H9 (cell line): Measurements from ENCODE around the gene RGS16. TPM values are rescaled to one million over a fixed set of nuclear protein-coding genes. Genes with fewer than 3 reads are reported as not detected.

Experiments used
- DNase-seq: peaks from one replicate; pipeline ENCODE4 v3.0.0-alpha.2; 2017
- H2AFZ ChIP-seq: one replicate; pipeline ENCODE4 v1.6.1; 2013; ENCODE audit warnings: mild to moderate bottlenecking, low read length, control low read depth, moderate library complexity
- H2AK5ac ChIP-seq: 2 replicates; pipeline ENCODE4 v1.6.1; 2013; ENCODE audit warnings: low read length, control low read depth, mixed read lengths; ENCODE audit not compliant: insufficient read length
- H2BK120ac ChIP-seq: one replicate; pipeline ENCODE4 v1.6.1; 2013; ENCODE audit warnings: low read depth, mild to moderate bottlenecking, low read length, control low read depth, inconsistent platforms; ENCODE audit not compliant: poor library complexity, severe bottlenecking
- H2BK12ac ChIP-seq: 2 replicates; pipeline ENCODE4 v1.6.1; 2013; ENCODE audit warnings: low read length, control low read depth, mixed read lengths, low read depth; ENCODE audit not compliant: insufficient read length
- H2BK15ac ChIP-seq: 2 replicates; pipeline ENCODE4 v1.6.1; 2013; ENCODE audit warnings: low read depth, low read length, control low read depth
- H2BK20ac ChIP-seq: one replicate; pipeline ENCODE4 v1.6.1; 2013; ENCODE audit warnings: low read depth, mild to moderate bottlenecking, low read length, control low read depth, inconsistent platforms; ENCODE audit not compliant: poor library complexity, severe bottlenecking
- H2BK5ac ChIP-seq: 2 replicates; pipeline ENCODE4 v1.6.1; 2013; ENCODE audit warnings: low read length, control low read depth, mixed read lengths; ENCODE audit not compliant: insufficient read length
- H3K14ac ChIP-seq: 2 replicates; pipeline ENCODE4 v1.6.1; 2013; ENCODE audit warnings: low read length, control low read depth; ENCODE audit not compliant: insufficient read depth
- H3K18ac ChIP-seq: 2 replicates; pipeline ENCODE4 v1.6.1; 2013; ENCODE audit warnings: low read depth, mild to moderate bottlenecking, mixed read lengths, low read length, control low read depth; ENCODE audit not compliant: insufficient read length
- H3K23ac ChIP-seq: 2 replicates; pipeline ENCODE4 v1.6.1; 2013; ENCODE audit warnings: low read length, control low read depth, mixed read lengths, low read depth; ENCODE audit not compliant: insufficient read length
- H3K23me2 ChIP-seq: 2 replicates; pipeline ENCODE4 v1.6.1; 2013; ENCODE audit warnings: low read depth, mild to moderate bottlenecking, mixed read lengths, low read length, control low read depth; ENCODE audit not compliant: insufficient read length, poor library complexity, severe bottlenecking
- H3K27ac ChIP-seq: 2 replicates; pipeline ENCODE4 v1.5.1; 2013; ENCODE audit warnings: low read length, control low read depth, mixed read lengths, low read depth; ENCODE audit not compliant: insufficient read length
- H3K27me3 ChIP-seq: 2 replicates; pipeline ENCODE4 v1.6.1; 2013; ENCODE audit warnings: low read length, control low read depth, inconsistent platforms; ENCODE audit not compliant: insufficient read depth
- H3K4ac ChIP-seq: 2 replicates; pipeline ENCODE4 v1.6.1; 2013; ENCODE audit warnings: low read depth, mild to moderate bottlenecking, control low read depth, inconsistent platforms, low read length, moderate library complexity
- H3K4me1 ChIP-seq: 2 replicates; pipeline ENCODE4 v1.6.1; 2013; ENCODE audit warnings: low read length, control low read depth, inconsistent platforms; ENCODE audit not compliant: insufficient read depth
- H3K4me2 ChIP-seq: 2 replicates; pipeline ENCODE4 v1.6.1; 2013; ENCODE audit warnings: low read length, control low read depth, mixed read lengths; ENCODE audit not compliant: insufficient read length, insufficient read depth
- H3K56ac ChIP-seq: 2 replicates; pipeline ENCODE4 v1.6.1; 2013; ENCODE audit warnings: low read depth, mild to moderate bottlenecking, mixed read lengths, low read length, control low read depth; ENCODE audit not compliant: insufficient read length
- H3K79me1 ChIP-seq: 2 replicates; pipeline ENCODE4 v1.6.1; 2013; ENCODE audit warnings: low read depth, mild to moderate bottlenecking, moderate library complexity, low read length, control low read depth, inconsistent platforms; ENCODE audit not compliant: insufficient read depth, poor library complexity, severe bottlenecking
- H3K79me2 ChIP-seq: 2 replicates; pipeline ENCODE4 v1.6.1; 2013; ENCODE audit warnings: low read length, control low read depth, inconsistent platforms; ENCODE audit not compliant: insufficient read depth
- H3K9ac ChIP-seq: 2 replicates; pipeline ENCODE4 v1.6.1; 2013; ENCODE audit warnings: low read length, control low read depth, mixed read lengths; ENCODE audit not compliant: insufficient read length; ENCODE audit errors: extremely low read depth
- H3K9me3 ChIP-seq: one replicate; pipeline ENCODE4 v1.6.1; 2013; ENCODE audit warnings: low read depth, low read length, inconsistent platforms; ENCODE audit not compliant: control insufficient read depth
- H3T11ph ChIP-seq: one replicate; pipeline ENCODE4 v1.6.1; 2013; ENCODE audit warnings: mild to moderate bottlenecking, low read length, control low read depth, inconsistent platforms
- H4K20me1 ChIP-seq: one replicate; pipeline ENCODE4 v1.6.1; 2013; ENCODE audit not compliant: control insufficient read depth, insufficient read length, insufficient read depth
- H4K5ac ChIP-seq: 2 replicates; pipeline ENCODE4 v1.6.1; 2013; ENCODE audit warnings: low read depth, mild to moderate bottlenecking, mixed read lengths, low read length, control low read depth; ENCODE audit not compliant: insufficient read length
- H4K8ac ChIP-seq: replicated peaks from 2 replicates; pipeline ENCODE4 v1.6.1; 2013; ENCODE audit warnings: low read length, control low read depth, mixed read lengths, low read depth; ENCODE audit not compliant: insufficient read length
- H4K91ac ChIP-seq: 2 replicates; pipeline ENCODE4 v1.6.1; 2013; ENCODE audit warnings: low read depth, mild to moderate bottlenecking, moderate library complexity, mixed read lengths, low read length, control low read depth; ENCODE audit not compliant: insufficient read length
- H3K27ac Mint-ChIP-seq, 3 experiments: 2 replicates in 2 of 3; 3 replicates in 1 of 3; pipeline ENCODE4 v1.8.0; 2020 to 2021; ENCODE audit warnings: mixed read lengths in 3 of 3, mild to moderate bottlenecking in 1 of 3, moderate library complexity in 1 of 3
- H3K27me3 Mint-ChIP-seq: 2 replicates; pipeline ENCODE4 v1.8.0; 2021; ENCODE audit warnings: low read depth, mild to moderate bottlenecking, moderate library complexity, mixed read lengths
- H3K36me3 Mint-ChIP-seq, 3 experiments: 2 replicates in 2 of 3; 3 replicates in 1 of 3; pipeline ENCODE4 v1.8.0; 2020 to 2021; ENCODE audit warnings: low read depth in 3 of 3, mixed read lengths in 3 of 3; ENCODE audit not compliant: insufficient read depth in 1 of 3
- H3K4me1 Mint-ChIP-seq, 2 experiments: 2 replicates each; pipeline ENCODE4 v1.8.0; 2020; ENCODE audit warnings: mixed read lengths in 2 of 2
- H3K4me3 Mint-ChIP-seq, 2 experiments: 2 replicates in 1 of 2; 3 replicates in 1 of 2; pipeline ENCODE4 v1.8.0; 2020 to 2021; ENCODE audit warnings: mild to moderate bottlenecking in 2 of 2, mixed read lengths in 2 of 2, moderate library complexity in 1 of 2
- H3K9me3 Mint-ChIP-seq, 2 experiments: 2 replicates in 1 of 2; 3 replicates in 1 of 2; pipeline ENCODE4 v1.8.0; 2020; ENCODE audit warnings: mild to moderate bottlenecking in 2 of 2, mixed read lengths in 2 of 2, moderate library complexity in 1 of 2
- CTCF ChIP-seq: fragments of 200-600 bp; sonication (generic); conservative IDR thresholded peaks from 3 replicates; pipeline ENCODE4 v1.8.0; 2021; ENCODE audit warnings: antibody characterized with exemption, mild to moderate bottlenecking
- WGBS: extraction: QIAGEN DNeasy Blood & Tissue Kit; methylation state at CpG from one replicate; pipeline ENCODE4 v1.1.7; 2013; ENCODE audit warnings: missing lambda C conversion rate, low lambda C conversion rate, mixed read lengths; ENCODE audit not compliant: insufficient read length; ENCODE audit errors: extremely low coverage; 5-methylcytosine and 5-hydroxymethylcytosine counted together
- total RNA-seq: library from RNA; stranded (reverse); gene quantifications from 2 replicates; pipeline ENCODE4 v1.2.1, GENCODE V29; 2021

The RGS16 gene
- total RNA-seq, 1 experiment from 2014 or later = 6.9 TPM

DNA sequence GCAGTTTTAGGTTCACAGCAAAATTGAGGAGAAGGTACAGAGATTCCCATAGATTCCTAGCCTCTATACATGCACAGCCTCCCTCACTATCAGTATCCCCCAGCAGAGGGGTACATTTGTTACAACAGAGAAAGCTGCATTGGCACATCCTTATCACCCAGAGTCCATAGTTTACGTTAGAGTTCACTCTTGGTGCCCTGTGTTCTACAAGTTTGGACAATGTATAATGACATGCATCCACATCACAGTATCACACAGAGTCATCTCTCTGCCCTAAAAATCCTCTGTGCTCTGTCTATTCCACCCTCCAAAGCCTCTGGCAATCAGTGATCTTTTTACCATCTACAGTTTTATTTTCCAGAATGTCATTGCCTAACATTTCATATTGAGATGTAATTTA lies 22.3 kb upstream of the RGS16 start:
- no peak for DNase-seq
- no peak overlapping the region for H4K5ac ChIP-seq
- H3K79me1 ChIP-seq = no peaks in the 10 kb centered on the region
- no peak overlapping the region for H2BK120ac ChIP-seq
- H4K91ac ChIP-seq = no peak overlapping the region
- H3K4me1 ChIP-seq = peaks cover 6% of the 10 kb centered on the region
- H3K23me2 ChIP-seq = no peaks in the 10 kb centered on the region
- no peak overlapping the region for H2BK5ac ChIP-seq
- peaks cover 35 to 36% of the 10 kb centered on the region in 2 experiments for H3K4me1 Mint-ChIP-seq
- no peak overlapping the region for H4K8ac ChIP-seq
- H3K27ac Mint-ChIP-seq = no peak overlapping the region
- H3K4ac ChIP-seq = no peak overlapping the region
- no peak overlapping the region for H2BK15ac ChIP-seq
- H3K9me3 ChIP-seq = no peaks in the 10 kb centered on the region
- no peak overlapping the region for H3K56ac ChIP-seq
- H3T11ph ChIP-seq = no peak overlapping the region
- no peak overlapping the region for H2BK12ac ChIP-seq
- no peaks in the 10 kb centered on the region; the same call in none of the 2 replicates for H3K27me3 Mint-ChIP-seq
- H2AK5ac ChIP-seq = no peak overlapping the region
- H2BK20ac ChIP-seq = no peak overlapping the region
- TF ChIP-seq CTCF = no peak
- no peak overlapping the region for H3K27ac ChIP-seq
- H3K23ac ChIP-seq = no peak overlapping the region
- H3K4me2 ChIP-seq = no peak overlapping the region
- H3K79me2 ChIP-seq = no peaks in the 10 kb centered on the region
- H3K36me3 Mint-ChIP-seq = no peaks in the 10 kb centered on the region
- no peaks in the 10 kb centered on the region for H3K9me3 Mint-ChIP-seq
- no peak overlapping the region for H3K14ac ChIP-seq
- H4K20me1 ChIP-seq = no peaks in the 10 kb centered on the region
- no peak overlapping the region for H3K18ac ChIP-seq
- no peak overlapping the region for H2AFZ ChIP-seq
- H3K9ac ChIP-seq = no peak overlapping the region
- WGBS = no CpG with 5 or more reads among the region's 1 CpG
- no peaks in the 10 kb centered on the region for H3K27me3 ChIP-seq
- no peak overlapping the region for H3K4me3 Mint-ChIP-seq
